Muscle of back (tissue), 11 donors: ENCODE data around the gene IFT74. TPM values are rescaled to one million over a fixed set of nuclear protein-coding genes. Genes with fewer than 3 reads are reported as not detected.
"Not testable (repeated sequence)": the region's sequence is repeated elsewhere in the genome, so short reads cannot be mapped to it uniquely, and the experiment has no call there.

ENCODE experiments used
- DNase-seq, 3 donors: peaks; one replicate each; pipeline versions ENCODE4 v3.0.0 to v3.0.0-alpha.2; 2013
- polyA plus RNA-seq, 10 donors: library from polyadenylated mRNA; unstranded; fragments of 120-200 nt; gene quantifications; one replicate each; pipeline ENCODE4 v1.2.1, GENCODE V29; 2013; ENCODE audit not compliant: insufficient read length in 10 of 10

The IFT74 gene
- polyA plus RNA-seq, 10 donors: 11.2 to 17.5 (median 14.4) TPM

- no peak for DNase-seq
Observed at GRCh38 chr9:27073841-27074728, 117.9 kb downstream of the IFT74 start.

DNA sequence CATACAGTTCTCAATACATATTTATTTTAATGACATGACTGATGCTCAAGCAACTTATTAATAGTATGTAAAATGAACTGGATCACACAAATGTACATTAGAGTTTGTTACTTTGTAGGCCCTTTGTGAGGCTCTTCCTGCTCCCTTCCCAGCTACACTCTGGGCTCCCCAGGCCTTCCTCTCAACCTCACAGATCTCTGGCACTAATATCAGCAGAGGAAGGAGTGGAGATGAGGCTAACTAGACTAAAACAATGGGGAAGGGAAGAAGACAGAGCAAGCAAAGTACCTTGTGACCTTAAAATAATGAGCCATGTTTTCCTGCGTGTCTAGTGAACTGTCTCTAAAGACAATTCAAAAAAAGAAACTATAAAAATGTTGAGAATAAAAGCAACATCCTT is 122.5 kb downstream of the IFT74 start:
- DNase-seq: no peak

DNA sequence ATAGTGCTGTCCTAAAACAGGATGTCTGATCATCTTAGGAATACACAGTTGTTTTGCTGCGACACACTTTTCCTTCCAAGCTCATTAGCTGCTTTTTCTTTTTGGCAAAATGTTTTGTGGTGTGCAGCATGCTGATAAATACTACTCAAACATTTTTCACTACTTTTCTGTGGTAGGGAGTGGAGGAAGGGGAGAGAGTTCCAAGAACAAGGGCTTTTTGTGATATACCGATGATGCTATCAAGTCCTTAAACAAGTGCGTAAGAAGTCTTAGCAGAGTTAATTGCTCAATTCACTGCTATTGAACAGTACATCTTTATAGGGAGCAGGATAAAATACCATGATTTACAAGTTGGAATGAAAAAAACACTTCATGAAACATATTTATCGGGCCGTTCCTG is 129.2 kb downstream of the IFT74 start:
- DNase-seq: no peak

DNA sequence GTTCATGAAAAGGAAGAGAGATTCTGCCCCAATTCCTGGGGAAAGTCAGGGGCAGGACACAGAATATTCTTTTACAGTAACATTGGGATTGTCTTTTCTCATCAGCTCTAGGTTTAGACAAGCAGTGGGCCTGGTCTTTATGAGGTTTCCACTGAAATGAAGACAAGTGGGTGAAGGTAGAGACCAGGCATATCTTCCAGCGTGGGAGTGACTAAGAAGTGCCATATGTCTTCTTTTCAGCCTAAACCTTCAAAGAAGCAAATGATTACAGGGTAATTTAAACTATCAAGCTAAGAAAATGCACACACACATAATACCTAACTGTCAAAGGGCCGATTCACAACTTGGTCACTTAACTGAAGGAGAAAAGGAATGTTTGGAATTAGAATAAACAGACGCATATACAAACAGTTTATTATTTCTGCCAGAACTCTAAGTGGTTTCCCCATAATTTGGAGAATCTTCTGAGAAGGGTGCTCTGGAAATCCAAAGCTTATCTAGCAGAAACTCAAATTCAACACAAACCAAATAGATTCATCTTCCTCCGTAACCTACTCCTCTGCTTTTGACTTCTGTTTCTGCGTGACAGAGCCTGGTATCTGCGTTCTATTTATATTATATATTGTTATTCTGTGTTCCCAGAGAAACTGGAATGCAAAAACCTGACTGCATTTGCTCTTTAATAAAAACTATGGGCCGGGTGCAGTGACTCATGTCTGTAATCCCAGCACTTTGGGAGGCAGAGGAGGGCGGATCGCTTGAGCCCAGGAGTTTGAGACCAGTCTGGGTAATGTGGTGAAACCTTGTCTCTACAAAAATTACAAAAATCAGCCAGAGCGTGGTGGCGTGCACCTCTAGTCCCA is 130.8 kb downstream of the IFT74 start:
- peak in 1 of 3 donors; percentile 28 for DNase-seq

DNA sequence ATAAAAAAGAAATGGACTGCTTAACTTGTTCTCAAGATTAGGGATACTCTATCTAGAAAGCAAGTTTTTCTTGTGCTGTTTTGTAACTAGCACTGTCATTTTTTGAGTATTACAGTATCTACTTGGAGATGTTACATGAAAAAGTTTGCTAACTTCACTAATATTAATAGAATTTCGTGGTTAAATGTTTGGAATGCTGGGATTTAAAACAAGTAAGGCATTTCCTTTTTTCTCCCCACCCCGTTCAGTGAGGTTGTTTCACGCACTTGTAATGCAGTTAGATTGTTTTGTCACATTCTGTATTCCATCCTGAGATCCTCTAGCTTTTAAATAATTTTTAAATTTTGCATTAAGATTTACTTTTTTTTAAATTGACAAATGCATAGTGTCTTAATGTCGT is 132.8 kb downstream of the IFT74 start:
- DNase-seq: peak in 1 of 3 donors; percentile 23

GRCh38 chr9:27089706-27090105 is 133.5 kb downstream of the IFT74 start:
- no peak for DNase-seq

- no peak for DNase-seq
Observed at GRCh38 chr9:27090231-27090630, 134.0 kb downstream of the IFT74 start.

DNA sequence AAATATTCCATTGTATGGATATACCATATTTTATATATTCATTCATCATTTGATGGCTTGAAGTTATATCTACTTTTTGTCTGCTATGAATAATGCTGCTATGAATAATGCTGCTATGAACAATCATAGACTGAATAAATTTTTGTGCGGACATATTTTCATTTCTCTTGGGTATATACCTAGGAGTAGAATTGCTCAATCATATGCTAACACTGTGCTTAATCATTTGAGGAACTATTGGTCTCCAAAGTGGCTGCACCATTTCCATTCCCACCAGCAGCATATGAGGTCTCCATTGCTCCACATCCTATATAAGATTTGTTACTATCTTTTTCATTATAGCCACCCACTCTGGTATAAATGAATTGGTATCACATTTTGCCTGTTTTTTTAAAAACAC is 134.5 kb downstream of the IFT74 start:
- DNase-seq: no peak

- DNase-seq: not testable (repeated sequence)
Observed at GRCh38 chr9:27092496-27092895, 136.3 kb downstream of the IFT74 start.

DNA sequence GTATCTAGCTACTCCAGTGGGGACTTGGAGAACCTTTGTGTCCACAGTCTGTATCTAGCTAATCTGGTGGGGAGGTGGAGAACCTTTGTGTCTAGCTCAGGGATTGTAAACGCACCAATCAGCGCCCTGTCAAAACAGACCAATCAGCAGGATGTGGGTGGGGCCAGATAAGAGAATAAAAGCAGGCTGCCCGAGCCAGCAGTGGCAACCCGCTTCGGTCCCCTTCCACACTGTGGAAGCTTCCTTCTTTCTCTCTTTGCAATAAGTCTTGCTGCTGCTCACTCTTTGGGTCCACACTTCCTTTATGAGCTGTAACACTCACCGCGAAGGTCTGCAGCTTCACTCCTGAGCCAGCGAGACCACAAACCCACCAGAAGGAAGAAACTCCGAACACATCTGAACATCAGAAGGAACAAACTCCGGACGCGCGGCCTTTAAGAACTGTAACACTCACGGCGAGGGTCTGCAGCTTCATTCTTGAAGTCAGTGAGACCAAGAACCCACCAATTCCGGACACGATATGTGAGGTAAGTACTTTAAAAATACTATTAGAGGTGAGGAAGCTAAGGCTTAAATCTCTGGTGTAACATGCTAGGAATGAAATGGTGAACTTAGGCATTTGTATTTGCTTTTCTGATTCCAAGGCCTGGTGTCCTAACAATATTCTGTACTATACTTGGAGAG is 137.3 kb downstream of the IFT74 start:
- DNase-seq: not testable (repeated sequence)

- DNase-seq: peak in 1 of 3 donors; percentile 47
Observed at GRCh38 chr9:27094640-27095298, 138.6 kb downstream of the IFT74 start.

DNA sequence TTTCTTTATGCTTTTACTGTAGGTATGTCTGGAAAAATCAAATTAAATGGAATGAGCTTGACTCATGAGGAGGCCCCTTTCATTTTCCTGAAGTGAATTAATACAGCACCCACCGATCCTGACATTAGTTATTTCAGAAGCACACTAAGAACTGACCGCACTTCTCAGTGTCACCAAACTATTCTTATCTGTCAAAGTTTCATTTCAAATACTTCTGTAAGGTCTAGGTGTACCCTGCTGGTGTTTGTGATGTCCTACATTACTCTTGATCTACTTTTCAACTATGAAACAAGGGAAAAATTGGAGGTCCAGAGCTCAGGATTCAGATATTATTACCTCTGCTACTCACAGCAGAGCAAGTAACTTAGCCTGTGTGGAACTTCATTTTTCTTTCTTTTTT is 151.0 kb downstream of the IFT74 start:
- DNase-seq: no peak

DNA sequence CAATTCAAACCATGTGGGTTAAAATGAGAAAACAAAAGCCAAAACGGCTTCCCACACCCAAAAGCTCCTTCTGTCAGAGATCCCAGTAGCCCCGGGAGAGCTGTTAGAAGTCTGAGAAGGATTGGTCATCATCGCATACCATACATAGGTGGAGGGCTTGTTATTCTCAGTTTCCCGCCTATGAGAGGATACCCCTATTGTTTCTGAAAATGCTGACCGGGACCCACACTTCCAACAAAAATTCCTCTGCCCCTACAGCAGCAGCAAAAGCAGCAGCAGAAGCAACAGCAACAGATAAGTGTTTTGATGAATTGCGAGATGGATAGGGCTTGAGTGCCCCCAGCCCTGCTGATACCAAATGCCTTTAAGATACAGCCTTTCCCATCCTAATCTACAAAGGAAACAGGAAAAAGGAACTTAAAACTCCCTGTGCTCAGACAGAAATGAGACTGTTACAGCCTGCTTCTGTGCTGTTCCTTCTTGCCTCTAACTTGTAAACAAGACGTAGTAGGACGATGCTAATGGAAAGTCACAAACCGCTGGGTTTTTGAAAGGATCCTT is 152.8 kb downstream of the IFT74 start, which contains the start of gene TEK:
TEK (plus strand) TSS at position 245 of the 561 bp plus-strand sequence. CDS start 366 bp downstream, outside the sequence.
- DNase-seq: peak in 2 of 3 donors; percentile 24 to 76

DNA sequence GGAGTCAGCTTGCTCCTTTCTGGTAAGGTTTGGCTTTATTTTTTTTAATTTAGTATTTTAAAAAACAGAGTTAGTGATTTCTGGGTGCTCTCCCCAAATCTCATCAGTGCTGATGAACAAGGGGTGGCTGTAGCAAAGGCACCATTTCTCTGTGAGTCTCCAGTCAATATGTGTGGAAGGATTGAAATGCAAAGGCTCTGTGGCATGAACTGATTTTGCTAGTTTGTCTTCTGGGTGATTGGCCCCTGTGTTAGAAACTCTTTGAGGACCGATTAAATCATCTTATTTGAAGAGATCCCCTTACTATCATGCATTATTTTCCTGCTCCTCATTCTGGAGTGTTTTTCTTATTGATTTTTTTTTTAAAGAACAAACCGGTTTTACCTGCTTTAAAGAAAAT is 153.4 kb downstream of the IFT74 start:
- no peak for DNase-seq

DNA sequence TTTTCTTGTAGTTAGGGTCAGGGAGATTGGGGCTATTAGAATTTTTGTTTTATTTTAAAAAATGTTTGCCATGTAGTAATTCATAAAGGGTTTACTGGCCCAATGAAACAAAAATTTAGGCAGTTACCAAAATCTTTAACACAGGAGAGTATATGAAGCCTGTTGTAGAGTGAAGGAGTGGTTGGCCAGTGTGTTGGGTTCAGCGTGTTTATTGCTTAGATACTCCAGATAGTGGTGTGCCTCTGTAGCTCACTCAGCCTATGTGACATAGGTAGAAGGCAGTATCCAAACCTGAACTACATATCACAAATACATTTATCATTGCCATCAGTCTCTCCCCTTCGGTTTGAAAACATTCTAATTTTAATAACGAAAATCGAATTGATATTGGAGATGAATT is 154.0 kb downstream of the IFT74 start:
- no peak for DNase-seq

DNA sequence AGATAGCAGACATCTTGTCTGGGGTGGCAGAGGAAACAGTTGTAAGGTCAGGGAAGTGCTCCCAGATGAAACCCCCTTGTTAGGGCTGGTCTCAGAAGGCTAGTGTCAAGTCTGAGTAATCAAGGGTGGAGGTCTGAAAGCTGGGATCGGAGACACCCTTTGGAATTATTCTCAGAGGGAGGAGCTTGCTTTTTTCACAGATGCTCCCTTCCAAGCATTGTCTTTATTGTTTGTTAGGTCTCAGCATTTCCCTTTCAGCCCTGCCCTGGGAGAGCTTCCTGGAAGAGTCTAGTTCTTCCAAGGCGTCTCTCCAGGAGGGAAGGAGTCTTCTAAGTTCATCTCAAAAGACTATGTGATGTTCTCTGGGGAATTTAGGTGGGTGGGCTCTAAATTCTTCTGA is 156.0 kb downstream of the IFT74 start:
- no peak for DNase-seq

Other genes with a start within 250 kb of the IFT74 start
- 10 to 100 TPM; 15.0 to 20.7 (median 16.9) TPM for gene CAAP1, start 63.6 kb upstream of the IFT74 start, polyA plus RNA-seq
- gene PLAA, start 9.2 kb upstream of the IFT74 start, polyA plus RNA-seq: 10 to 100 TPM; 28.1 to 45.5 (median 33.5) TPM
- under 1 TPM in 8 of 10 donors, not detected in 2; 0.10 to 0.20 (median 0.15) TPM for gene LRRC19, start 49.3 kb downstream of the IFT74 start, polyA plus RNA-seq
- gene TEK, start 152.8 kb downstream of the IFT74 start, polyA plus RNA-seq: 10 to 100 TPM; 13.4 to 20.7 (median 19.0) TPM